Right lobe of liver (tissue), 4 donors: ENCODE measurements around the gene METTL24.

Experiments used
- POLR2A ChIP-seq: fragments of 450-650 bp; IDR thresholded peaks from one replicate; pipeline ENCODE4 v1.6.1; 2017; ENCODE audit warnings: antibody characterized with exemption, mild to moderate bottlenecking
- TF ChIP-seq, protein P1 (sequence below), 4 donors: fragments of 200-600 bp in 3 of 4; fragments of 450-650 bp in 1 of 4; IDR thresholded peaks; one replicate each; pipeline versions ENCODE4 v1.5.1 to v1.8.0; 2016 to 2022; ENCODE audit warnings: antibody characterized with exemption in 4 of 4, mild to moderate bottlenecking in 2 of 4
- donor health status: DM: no; HTN: no; CAD: no.
- donor health status: DM: no; HTN: no; CAD: no.
- donor health status: DM: no; HTN: yes; CAD: no.

DNA sequence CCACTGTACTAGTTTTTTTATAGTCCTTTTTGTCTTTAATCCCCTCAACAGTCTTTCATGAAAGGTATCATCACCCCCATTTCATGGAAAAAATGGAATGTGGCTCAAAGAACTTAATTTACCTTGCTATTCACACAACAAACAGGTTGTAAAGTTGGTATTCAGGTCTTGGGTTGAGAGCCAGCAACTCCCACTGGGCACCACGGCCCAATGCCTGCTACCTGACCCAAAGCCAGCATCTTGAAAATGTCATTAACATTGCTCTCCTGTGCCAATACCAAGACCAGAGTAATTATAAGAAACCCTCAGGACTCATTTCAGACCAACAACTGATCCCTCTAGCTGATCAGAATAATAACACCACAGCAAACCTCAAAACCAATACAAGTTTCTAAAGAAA, 75.7 kb downstream of the METTL24 start:
- TF ChIP-seq POLR2A = no peak
- TF ChIP-seq, protein P1, sequence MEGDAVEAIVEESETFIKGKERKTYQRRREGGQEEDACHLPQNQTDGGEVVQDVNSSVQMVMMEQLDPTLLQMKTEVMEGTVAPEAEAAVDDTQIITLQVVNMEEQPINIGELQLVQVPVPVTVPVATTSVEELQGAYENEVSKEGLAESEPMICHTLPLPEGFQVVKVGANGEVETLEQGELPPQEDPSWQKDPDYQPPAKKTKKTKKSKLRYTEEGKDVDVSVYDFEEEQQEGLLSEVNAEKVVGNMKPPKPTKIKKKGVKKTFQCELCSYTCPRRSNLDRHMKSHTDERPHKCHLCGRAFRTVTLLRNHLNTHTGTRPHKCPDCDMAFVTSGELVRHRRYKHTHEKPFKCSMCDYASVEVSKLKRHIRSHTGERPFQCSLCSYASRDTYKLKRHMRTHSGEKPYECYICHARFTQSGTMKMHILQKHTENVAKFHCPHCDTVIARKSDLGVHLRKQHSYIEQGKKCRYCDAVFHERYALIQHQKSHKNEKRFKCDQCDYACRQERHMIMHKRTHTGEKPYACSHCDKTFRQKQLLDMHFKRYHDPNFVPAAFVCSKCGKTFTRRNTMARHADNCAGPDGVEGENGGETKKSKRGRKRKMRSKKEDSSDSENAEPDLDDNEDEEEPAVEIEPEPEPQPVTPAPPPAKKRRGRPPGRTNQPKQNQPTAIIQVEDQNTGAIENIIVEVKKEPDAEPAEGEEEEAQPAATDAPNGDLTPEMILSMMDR (IDR thresholded peaks at IDR 0.05) = no peak
